HG03159 (cell line): ENCODE data around the gene ZNF2.
"Not testable (repeated sequence)": the region's sequence is repeated elsewhere in the genome, so short reads cannot be mapped to it uniquely, and the experiment has no call there.

Experiments used
- ATAC-seq: cut with Tn5 transposase; IDR thresholded peaks from one replicate; pipeline ENCODE4 v1.9.1; 2021; ENCODE audit warnings: mild to moderate bottlenecking, moderate library complexity; ENCODE audit not compliant: unreplicated experiment

The ZNF2 gene

GRCh38 chr2:95165371-95166064, at the start of gene ZNF2:
ZNF2 (plus strand) TSS chr2:95165809; CDS start chr2:95176227, 10,418 bp downstream.
- ATAC-seq, result peak; percentile 91

GRCh38 chr2:95121093-95121406, 44.6 kb upstream of the ZNF2 start:
- no peak for ATAC-seq

- peak; percentile 95 for ATAC-seq
Measured at GRCh38 chr2:95121407-95122196, 44.0 kb upstream of the ZNF2 start, which contains the start of gene MRPS5. MRPS5 (minus strand) TSS chr2:95121808; CDS start chr2:95121791, 17 bp downstream.

- peak; percentile 18 for ATAC-seq
Measured at GRCh38 chr2:95122197-95122551, 43.4 kb upstream of the ZNF2 start.

- no peak for ATAC-seq
Measured at GRCh38 chr2:95138702-95139101, 26.9 kb upstream of the ZNF2 start.

GRCh38 chr2:95143838-95144237, 21.8 kb upstream of the ZNF2 start:
- ATAC-seq, result no peak

GRCh38 chr2:95149397-95149984, 16.1 kb upstream of the ZNF2 start:
- no peak for ATAC-seq

- ATAC-seq, result no peak
Measured at GRCh38 chr2:95158441-95158840, 7.2 kb upstream of the ZNF2 start.

GRCh38 chr2:95158891-95159619, 6.6 kb upstream of the ZNF2 start:
- ATAC-seq, result peak; percentile 46

- ATAC-seq, result peak; percentile 89
Measured at GRCh38 chr2:95159690-95160449, 5.7 kb upstream of the ZNF2 start, which contains the start of gene ZNF514. ZNF514 (minus strand) TSS chr2:95159848; CDS start chr2:95153253, 6,595 bp downstream.

- ATAC-seq, result peak; percentile 7
Measured at GRCh38 chr2:95165030-95165370, 609 bp upstream of the ZNF2 start.

GRCh38 chr2:95166065-95166763, 605 bp downstream of the ZNF2 start:
- ATAC-seq, result peak; percentile 17

GRCh38 chr2:95171902-95172301, 6.3 kb downstream of the ZNF2 start:
- ATAC-seq, result no peak

GRCh38 chr2:95174031-95174542, 8.5 kb downstream of the ZNF2 start:
- no peak for ATAC-seq

GRCh38 chr2:95179451-95179850, 13.8 kb downstream of the ZNF2 start:
- no peak for ATAC-seq

- ATAC-seq, result no peak
Measured at GRCh38 chr2:95181774-95182173, 16.2 kb downstream of the ZNF2 start.

GRCh38 chr2:95185197-95185596, 19.6 kb downstream of the ZNF2 start:
- no peak for ATAC-seq

- ATAC-seq, result no peak
Measured at GRCh38 chr2:95185973-95186372, 20.4 kb downstream of the ZNF2 start.

GRCh38 chr2:95192956-95193355, 27.3 kb downstream of the ZNF2 start:
- ATAC-seq, result not testable (repeated sequence)

GRCh38 chr2:95203911-95204310, 38.3 kb downstream of the ZNF2 start:
- ATAC-seq, result no peak
